ENCODE data around the gene ARSA. TPM values are rescaled to one million over a fixed set of nuclear protein-coding genes. Genes with fewer than 3 reads are reported as not detected.

Gene ARSA
- total and polyA plus RNA-seq, 2 of the 13 experiments (the other 11 are each of a cell fraction or from before 2014, with no cell fraction given) = 9.0 to 11.5 TPM

- DNase-seq (ENCODE audit: low spot score) = no peak
- Histone ChIP-seq H3K4me1 (ENCODE audit: insufficient read depth, low read length) (peaks cover 28% of the 10 kb centered on the region), H3K79me2 (ENCODE audit: insufficient read depth, low read length) (no peaks in the 10 kb centered on the region), H3K9ac (ENCODE audit: insufficient read depth, low read depth, low read length) (no peak overlapping the region), H2AFZ (ENCODE audit: low read length) (no peak overlapping the region), H3K36me3 (replicated peaks in 1 of 2; ENCODE audit: control insufficient read depth in 1 of 2, insufficient read depth in 2 of 2, low read length in 2 of 2) (no peaks in the 10 kb centered on the region), H3K4me2 (ENCODE audit: low read depth, low read length) (no peak overlapping the region), H3K9me3 (ENCODE audit: low read length) (no peaks in the 10 kb centered on the region), H4K20me1 (ENCODE audit: insufficient read depth, low read length) (no peaks in the 10 kb centered on the region), H3K27me3 (ENCODE audit: control insufficient read depth in 1 of 2, insufficient read depth in 2 of 2, low read length in 2 of 2) (no peaks in the 10 kb centered on the region; a peak in 1 of 5 replicates), H3K4me3 (replicated peaks in 1 of 3; ENCODE audit: insufficient read depth in 1 of 3, low read depth in 2 of 3, low read length in 3 of 3) (no peak overlapping the region), H3K27ac (ENCODE audit: extremely low read length, insufficient read depth, low read length) (no peak overlapping the region)
- no TSS peak for BruUV-seq (replicated peaks)
- intact Hi-C loops (cut with micrococcal nuclease; ENCODE audit: unreplicated experiment) (no loop called here), in situ Hi-C loops (cut with HindIII; ENCODE audit: extremely low pct_ligation_motif_present, low pct_unique_long_range_greater_than_20kb) (no loop called here)
- ATAC-seq = no peak
- POLR2A ChIA-PET = no interaction called here
- no peak for FAIRE-seq
- CTCF ChIA-PET (ENCODE audit: low intra/inter-chr PET ratio, low total read pairs) = no interaction called here
- TF ChIP-seq TCF12 (IDR thresholded peaks at IDR 0.05) (no peak), TCF12 (CRISPR knock-in tag; IDR thresholded peaks at IDR 0.05) (no peak), THAP7 (CRISPR knock-in tag; IDR thresholded peaks at IDR 0.05) (no peak), TMF1 (CRISPR knock-in tag; IDR thresholded peaks at IDR 0.05; ENCODE audit: low read depth) (no peak), ZSCAN20 (CRISPR knock-in tag; IDR thresholded peaks at IDR 0.05; ENCODE audit: borderline replicate concordance) (no peak), ZNF558 (CRISPR knock-in tag; IDR thresholded peaks at IDR 0.05; ENCODE audit: borderline replicate concordance) (no peak), ZNF891 (CRISPR knock-in tag; IDR thresholded peaks at IDR 0.05) (no peak), MAFK (conservative IDR thresholded peaks at IDR 0.05 in 1 of 2, IDR thresholded peaks at IDR 0.05 in 1 of 2; ENCODE audit: low read length in 2 of 2) (no peak), ZNF749 (CRISPR knock-in tag; IDR thresholded peaks at IDR 0.05; ENCODE audit: borderline replicate concordance) (no peak), ZNF260 (CRISPR knock-in tag; IDR thresholded peaks at IDR 0.05; ENCODE audit: borderline replicate concordance, low read depth) (no peak), ZFP37 (CRISPR knock-in tag; IDR thresholded peaks at IDR 0.05; ENCODE audit: borderline replicate concordance) (no peak), DBP (CRISPR knock-in tag; IDR thresholded peaks at IDR 0.05; ENCODE audit: not compliant biosample characterization) (no peak), ZNF549 (CRISPR knock-in tag; IDR thresholded peaks at IDR 0.05) (no peak), REST (IDR thresholded peaks at IDR 0.05; ENCODE audit: borderline replicate concordance in 1 of 2, low read depth in 1 of 2, low read length in 2 of 2) (no peak)
- TF ChIP-seq, protein P1, sequence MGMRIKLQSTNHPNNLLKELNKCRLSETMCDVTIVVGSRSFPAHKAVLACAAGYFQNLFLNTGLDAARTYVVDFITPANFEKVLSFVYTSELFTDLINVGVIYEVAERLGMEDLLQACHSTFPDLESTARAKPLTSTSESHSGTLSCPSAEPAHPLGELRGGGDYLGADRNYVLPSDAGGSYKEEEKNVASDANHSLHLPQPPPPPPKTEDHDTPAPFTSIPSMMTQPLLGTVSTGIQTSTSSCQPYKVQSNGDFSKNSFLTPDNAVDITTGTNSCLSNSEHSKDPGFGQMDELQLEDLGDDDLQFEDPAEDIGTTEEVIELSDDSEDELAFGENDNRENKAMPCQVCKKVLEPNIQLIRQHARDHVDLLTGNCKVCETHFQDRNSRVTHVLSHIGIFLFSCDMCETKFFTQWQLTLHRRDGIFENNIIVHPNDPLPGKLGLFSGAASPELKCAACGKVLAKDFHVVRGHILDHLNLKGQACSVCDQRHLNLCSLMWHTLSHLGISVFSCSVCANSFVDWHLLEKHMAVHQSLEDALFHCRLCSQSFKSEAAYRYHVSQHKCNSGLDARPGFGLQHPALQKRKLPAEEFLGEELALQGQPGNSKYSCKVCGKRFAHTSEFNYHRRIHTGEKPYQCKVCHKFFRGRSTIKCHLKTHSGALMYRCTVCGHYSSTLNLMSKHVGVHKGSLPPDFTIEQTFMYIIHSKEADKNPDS (CRISPR knock-in tag; IDR thresholded peaks at IDR 0.05) = no peak
Measured at GRCh38 chr22:50660306-50660705, 32.4 kb upstream of the ARSA start.

All from HepG2 (cell line).